Activated CD8-positive, alpha-beta T cell treated with anti-CD3 and anti-CD28 coated beads for 36 hours (primary cell): ENCODE data around the gene ADAD2. TPM values are rescaled to one million over a fixed set of nuclear protein-coding genes. Genes with fewer than 3 reads are reported as not detected.

Source experiments
- ATAC-seq: fragments of 200-7000 bp; cut with Tn5 transposase; one replicate; pipeline ENCODE4 v1.10.0; 2021; ENCODE audit warnings: mild to moderate bottlenecking, moderate library complexity
- CTCF ChIA-PET: fragments of 350-600 bp; sonication (Branson Sonifier 250); formaldehyde crosslinking; loops from one replicate; lab custom pipeline; 2021; ENCODE audit warnings: antibody characterized with exemption; lab: Charles Lee
- POLR2A ChIA-PET: fragments of 350-600 bp; sonication (Branson Sonifier 250); formaldehyde crosslinking; loops from one replicate; lab custom pipeline; 2021; ENCODE audit warnings: antibody characterized with exemption; lab: Charles Lee
- DNase-seq: peaks from one replicate; pipeline ENCODE4 v3.0.0-alpha.2; 2020
- H3K27ac Mint-ChIP-seq: one replicate; pipeline ENCODE4 v1.8.0; 2021; ENCODE audit warnings: mild to moderate bottlenecking, mixed read lengths
- H3K27me3 Mint-ChIP-seq: one replicate; pipeline ENCODE4 v1.8.0; 2021; ENCODE audit warnings: mixed read lengths
- H3K36me3 Mint-ChIP-seq: one replicate; pipeline ENCODE4 v1.8.0; 2021; ENCODE audit warnings: low read depth, mixed read lengths
- H3K4me1 Mint-ChIP-seq: one replicate; pipeline ENCODE4 v1.8.0; 2021; ENCODE audit warnings: low read depth, mixed read lengths
- H3K4me3 Mint-ChIP-seq: one replicate; pipeline ENCODE4 v1.8.0; 2021; ENCODE audit warnings: mild to moderate bottlenecking, moderate library complexity, mixed read lengths
- H3K9me3 Mint-ChIP-seq: one replicate; pipeline ENCODE4 v1.8.0; 2021; ENCODE audit warnings: mixed read lengths
- CTCF ChIP-seq: fragments of 200-600 bp; IDR thresholded peaks from one replicate; pipeline ENCODE4 v1.8.0; 2022; ENCODE audit warnings: antibody characterized with exemption, mild to moderate bottlenecking
- intact Hi-C: fragments of 100-400 bp; cut with micrococcal nuclease; formaldehyde crosslinking; loops from one replicate; pipeline ENCODE4 v1.10.0; 2022
- total RNA-seq, 2 experiments: library from RNA; stranded (reverse); gene quantifications; one replicate each; pipeline ENCODE4 v1.2.3, GENCODE V29; 2021

ADAD2 gene
- total RNA-seq, 2 experiments from 2014 or later: 0.16 to 0.63 TPM

DNA sequence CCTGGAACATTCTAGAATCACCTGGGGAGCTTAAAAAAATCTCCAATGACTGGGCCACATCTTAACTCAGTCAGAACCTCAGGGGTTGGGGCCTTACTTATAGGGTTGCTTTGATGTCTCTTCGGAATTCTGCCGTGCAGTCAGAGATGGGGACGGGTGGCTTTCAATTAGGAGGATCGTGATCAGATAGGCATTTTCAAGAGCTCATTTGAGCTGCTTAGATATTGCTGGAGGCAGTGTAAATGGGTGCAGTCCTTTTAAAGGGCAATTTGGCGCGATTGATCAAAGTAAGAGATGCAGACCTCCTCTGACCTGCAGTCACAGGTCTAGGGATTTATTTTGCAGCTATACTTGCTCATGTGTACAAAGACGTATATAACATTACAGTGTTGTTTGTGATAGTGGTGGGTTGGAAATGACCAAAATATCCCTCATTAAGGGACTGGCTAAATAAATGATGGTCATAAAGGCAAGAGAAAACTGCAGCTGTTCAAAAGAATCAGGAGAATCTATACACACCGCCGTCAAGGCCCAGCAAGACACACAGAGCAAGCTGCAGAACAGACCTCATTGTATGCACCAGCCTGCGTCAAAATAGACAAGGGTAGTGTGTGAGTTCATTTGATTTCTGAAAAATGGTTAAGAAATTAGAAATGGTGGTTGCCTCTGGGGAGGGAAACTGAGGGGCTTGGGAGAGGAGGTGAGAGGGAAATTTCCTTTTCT, 55.2 kb downstream of the ADAD2 start:
- Mint-ChIP-seq H3K4me1 (no peaks in the 10 kb centered on the region), H3K27ac (no peak overlapping the region), H3K36me3 (no peaks in the 10 kb centered on the region), H3K9me3 (no peaks in the 10 kb centered on the region), H3K27me3 (peaks cover 15% of the 10 kb centered on the region), H3K4me3 (no peak overlapping the region)
- DNase-seq (no peak), ATAC-seq (no peak)
- POLR2A ChIA-PET: interaction anchor here (0.8 kb wide), 1 partner anchor 11 kb away, joined by 3 read pairs; no protein-coding TSS in a partner anchor
- no peak for TF ChIP-seq CTCF
- CTCF ChIA-PET: no interaction called here
- intact Hi-C loops: no loop called here

- Mint-ChIP-seq H3K36me3 (no peaks in the 10 kb centered on the region), H3K9me3 (no peaks in the 10 kb centered on the region), H3K27me3 (peaks cover 14% of the 10 kb centered on the region), H3K4me1 (no peaks in the 10 kb centered on the region), H3K4me3 (no peak overlapping the region), H3K27ac (no peak overlapping the region)
- ATAC-seq: no peak
- ChIA-PET POLR2A (no interaction called here), CTCF (interaction anchor here (1.2 kb wide), 1 partner anchor 30 kb away, joined by 3 read pairs; no protein-coding TSS in a partner anchor)
- no peak for TF ChIP-seq CTCF
- DNase-seq: no peak
- intact Hi-C loops: no loop called here
Observed at GRCh38 chr16:84246679-84247077, 55.7 kb downstream of the ADAD2 start.

Other genes with a start within 250 kb of the ADAD2 start
- gene OSGIN1, start 237.9 kb upstream of the ADAD2 start, total RNA-seq: under 1 TPM; 0.56 to 0.67 TPM
- not detected for gene NECAB2, start 222.9 kb upstream of the ADAD2 start, total RNA-seq
- gene SLC38A8, start 148.4 kb upstream of the ADAD2 start, total RNA-seq: not detected
- 10 to 100 TPM; 31.5 to 31.7 TPM for gene MBTPS1, start 74.2 kb upstream of the ADAD2 start, total RNA-seq
- gene HSDL1, start 46.0 kb upstream of the ADAD2 start, total RNA-seq: 10 to 100 TPM; 11.1 to 11.8 TPM
- gene DNAAF1, start 45.8 kb upstream of the ADAD2 start, total RNA-seq: not detected
- 10 to 100 TPM; 59.3 to 62.6 TPM for gene TAF1C, start 4.1 kb upstream of the ADAD2 start, total RNA-seq
- not detected for gene KCNG4, start 48.9 kb downstream of the ADAD2 start, total RNA-seq
- not detected for gene WFDC1, start 103.7 kb downstream of the ADAD2 start, total RNA-seq
- not detected for gene ATP2C2, start 177.4 kb downstream of the ADAD2 start, total RNA-seq